ENCODE results near the gene MYL3.
A peak's percentile ranks its signal among the peaks of the same experiment; 100 is the strongest.
"Not testable (repeated sequence)": the region's sequence is repeated elsewhere in the genome, so short reads cannot be mapped to it uniquely, and the experiment has no call there.

The MYL3 gene

GRCh38 chr3:46863261-46863782 lies at the start of gene MYL3:
Gene MYL3 (minus strand): TSS chr3:46863444. CDS start chr3:46863390, 54 bp downstream.
- no peak within 1 kb of the TSS for H3K4me3 ChIP-seq (ENCODE audit: low read depth, low read length)
- TF ChIP-seq CTCF (IDR thresholded peaks at IDR 0.05; ENCODE audit: low read depth, low read length): no peak

- TF ChIP-seq CTCF (IDR thresholded peaks at IDR 0.05; ENCODE audit: low read depth, low read length): no peak
These were observed 49.7 kb upstream of the MYL3 start for GRCh38 chr3:46912986-46913385.

GRCh38 chr3:46910914-46911313 lies 47.7 kb upstream of the MYL3 start:
- H3K4me3 ChIP-seq (ENCODE audit: low read depth, low read length): not testable (repeated sequence)

More at GRCh38 chr3:46912986-46913385, 49.7 kb upstream of the MYL3 start:
- no peak overlapping the region for H3K4me3 ChIP-seq (ENCODE audit: low read depth, low read length)

GRCh38 chr3:46910166-46910760 lies 47.0 kb upstream of the MYL3 start:
- no peak for TF ChIP-seq CTCF (IDR thresholded peaks at IDR 0.05; ENCODE audit: low read depth, low read length)
- H3K4me3 ChIP-seq (ENCODE audit: low read depth, low read length): no peak overlapping the region

GRCh38 chr3:46909535-46910161 lies 46.4 kb upstream of the MYL3 start:
- H3K4me3 ChIP-seq (ENCODE audit: low read depth, low read length): no peak overlapping the region
- peak; percentile 82 for TF ChIP-seq CTCF (IDR thresholded peaks at IDR 0.05; ENCODE audit: low read depth, low read length)

GRCh38 chr3:46908986-46909534 lies 45.8 kb upstream of the MYL3 start:
- no peak for TF ChIP-seq CTCF (IDR thresholded peaks at IDR 0.05; ENCODE audit: low read depth, low read length)
- no peak overlapping the region for H3K4me3 ChIP-seq (ENCODE audit: low read depth, low read length)

- no peak for TF ChIP-seq CTCF (IDR thresholded peaks at IDR 0.05; ENCODE audit: low read depth, low read length)
These were observed 45.2 kb upstream of the MYL3 start for GRCh38 chr3:46908294-46908985.

More at GRCh38 chr3:46908294-46908985, 45.2 kb upstream of the MYL3 start:
- H3K4me3 ChIP-seq (ENCODE audit: low read depth, low read length): no peak overlapping the region
